DND-41 (cell line): ENCODE results near the gene ZNF275.

Experiments
- EZH2 ChIP-seq: IDR thresholded peaks from 3 replicates; pipeline ENCODE4 v1.6.1; 2012; ENCODE audit warnings: borderline replicate concordance, low read depth, mild to moderate bottlenecking, moderate library complexity, low read length, inconsistent platforms; ENCODE audit not compliant: severe bottlenecking
- TF ChIP-seq, protein P1 (sequence below): IDR thresholded peaks from 2 replicates; pipeline ENCODE4 v1.5.1; 2012; ENCODE audit warnings: borderline replicate concordance, low read length, moderate library complexity, mild to moderate bottlenecking; ENCODE audit not compliant: poor library complexity, severe bottlenecking; ENCODE audit errors: extremely low read depth

DNA sequence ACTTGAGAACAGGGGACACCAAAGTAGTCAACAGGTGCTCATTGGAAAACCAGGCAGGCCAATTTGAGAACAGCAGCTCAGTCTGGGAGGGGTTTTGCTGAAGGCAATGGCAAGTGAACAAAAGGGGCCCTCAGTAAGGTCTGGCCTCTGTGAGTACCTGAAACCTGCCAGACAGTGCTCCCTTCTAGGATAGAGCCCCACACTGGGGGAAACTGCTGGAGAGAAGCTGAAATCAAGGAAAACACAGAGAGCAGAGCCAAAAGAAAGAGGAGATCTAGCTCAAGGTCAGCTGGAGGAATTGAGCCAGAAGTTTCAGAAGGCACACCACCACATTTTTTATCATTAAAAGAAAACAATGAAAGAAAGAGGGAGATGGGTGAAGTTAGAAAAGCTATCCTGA lies 39.0 kb downstream of the ZNF275 start:
- TF ChIP-seq, protein P1, sequence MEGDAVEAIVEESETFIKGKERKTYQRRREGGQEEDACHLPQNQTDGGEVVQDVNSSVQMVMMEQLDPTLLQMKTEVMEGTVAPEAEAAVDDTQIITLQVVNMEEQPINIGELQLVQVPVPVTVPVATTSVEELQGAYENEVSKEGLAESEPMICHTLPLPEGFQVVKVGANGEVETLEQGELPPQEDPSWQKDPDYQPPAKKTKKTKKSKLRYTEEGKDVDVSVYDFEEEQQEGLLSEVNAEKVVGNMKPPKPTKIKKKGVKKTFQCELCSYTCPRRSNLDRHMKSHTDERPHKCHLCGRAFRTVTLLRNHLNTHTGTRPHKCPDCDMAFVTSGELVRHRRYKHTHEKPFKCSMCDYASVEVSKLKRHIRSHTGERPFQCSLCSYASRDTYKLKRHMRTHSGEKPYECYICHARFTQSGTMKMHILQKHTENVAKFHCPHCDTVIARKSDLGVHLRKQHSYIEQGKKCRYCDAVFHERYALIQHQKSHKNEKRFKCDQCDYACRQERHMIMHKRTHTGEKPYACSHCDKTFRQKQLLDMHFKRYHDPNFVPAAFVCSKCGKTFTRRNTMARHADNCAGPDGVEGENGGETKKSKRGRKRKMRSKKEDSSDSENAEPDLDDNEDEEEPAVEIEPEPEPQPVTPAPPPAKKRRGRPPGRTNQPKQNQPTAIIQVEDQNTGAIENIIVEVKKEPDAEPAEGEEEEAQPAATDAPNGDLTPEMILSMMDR = no peak
- no peak for TF ChIP-seq EZH2
